Measurements from ENCODE around the gene VPS33A.
"Not testable (repeated sequence)": the region's sequence is repeated elsewhere in the genome, so short reads cannot be mapped to it uniquely, and the experiment has no call there.

VPS33A gene

DNA sequence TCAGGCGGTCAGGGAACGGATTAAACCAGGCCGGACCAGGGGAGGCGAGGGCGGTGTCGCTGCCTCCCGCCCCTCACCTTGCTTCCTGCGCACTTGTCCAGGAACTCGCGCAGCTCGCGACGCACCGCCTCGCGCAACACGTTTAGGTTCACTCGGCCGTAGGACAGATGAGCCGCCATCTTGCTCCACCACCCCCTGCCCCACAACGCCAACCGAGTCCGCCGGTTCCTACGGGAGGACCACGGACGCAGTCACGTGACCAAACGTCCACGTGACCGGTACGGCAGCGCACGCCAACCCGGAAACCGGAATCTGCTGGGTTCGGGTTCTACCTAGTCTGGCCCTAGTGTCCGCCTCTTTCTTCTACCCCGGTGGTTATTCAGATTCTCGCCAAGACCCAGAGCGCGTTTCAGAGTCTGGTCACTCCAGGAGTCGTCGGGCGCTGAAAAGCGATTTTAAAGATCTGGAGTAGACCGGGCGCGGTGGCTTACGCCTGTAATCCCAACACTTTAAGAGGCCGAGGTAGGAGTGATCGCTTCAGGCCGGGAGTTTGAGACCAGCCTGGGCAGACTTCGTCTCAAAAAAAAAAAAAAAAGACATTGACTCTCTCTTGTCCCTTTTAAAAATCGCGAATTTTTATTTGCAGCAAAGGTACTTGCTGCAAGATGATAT, at the start of gene VPS33A:
Gene VPS33A, minus strand, starts transcription at position 265 of the 672 bp plus-strand sequence. Its CDS starts 86 bp downstream, at position 179.
- DNase-seq = peak; percentile 93

DNA sequence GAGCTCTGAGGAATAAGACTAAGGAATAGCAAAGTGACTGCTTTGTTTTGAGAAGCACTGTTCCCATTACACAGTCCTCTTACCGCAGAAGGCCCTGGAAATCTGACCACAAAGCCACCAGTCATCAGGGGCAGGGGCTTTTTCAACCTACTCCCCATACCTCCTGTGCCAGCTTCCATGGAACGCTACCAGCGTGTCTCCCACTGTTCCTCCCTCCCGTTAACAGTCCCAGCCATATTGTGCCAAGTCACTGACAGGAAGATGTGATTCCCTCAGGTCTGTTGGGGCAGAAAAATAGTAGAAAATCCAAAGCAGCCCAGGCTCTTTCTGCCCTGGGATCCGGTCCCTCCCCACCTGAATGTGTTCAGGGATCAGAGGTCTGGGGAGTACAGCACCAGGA, 46.6 kb upstream of the VPS33A start:
- DNase-seq = no peak

DNA sequence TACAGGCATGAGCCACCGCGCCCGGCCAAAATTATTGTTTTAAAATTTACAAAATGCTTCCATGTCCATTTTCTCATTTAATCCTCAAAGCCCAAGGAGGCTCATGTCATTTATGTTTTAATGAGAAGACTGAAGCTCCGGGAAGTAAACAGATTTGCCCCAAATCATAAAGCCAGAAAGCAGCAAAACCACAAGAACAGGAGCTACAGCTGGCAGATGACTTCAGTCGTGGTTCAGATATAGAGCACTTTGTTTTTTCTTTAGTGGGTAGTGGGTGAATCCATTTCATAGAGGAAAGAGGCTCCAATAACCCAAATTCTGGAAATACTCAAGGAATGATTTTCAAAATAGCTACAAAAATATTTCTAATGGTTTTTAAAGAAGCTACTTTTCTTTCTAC, 45.4 kb upstream of the VPS33A start:
- no peak for DNase-seq

DNA sequence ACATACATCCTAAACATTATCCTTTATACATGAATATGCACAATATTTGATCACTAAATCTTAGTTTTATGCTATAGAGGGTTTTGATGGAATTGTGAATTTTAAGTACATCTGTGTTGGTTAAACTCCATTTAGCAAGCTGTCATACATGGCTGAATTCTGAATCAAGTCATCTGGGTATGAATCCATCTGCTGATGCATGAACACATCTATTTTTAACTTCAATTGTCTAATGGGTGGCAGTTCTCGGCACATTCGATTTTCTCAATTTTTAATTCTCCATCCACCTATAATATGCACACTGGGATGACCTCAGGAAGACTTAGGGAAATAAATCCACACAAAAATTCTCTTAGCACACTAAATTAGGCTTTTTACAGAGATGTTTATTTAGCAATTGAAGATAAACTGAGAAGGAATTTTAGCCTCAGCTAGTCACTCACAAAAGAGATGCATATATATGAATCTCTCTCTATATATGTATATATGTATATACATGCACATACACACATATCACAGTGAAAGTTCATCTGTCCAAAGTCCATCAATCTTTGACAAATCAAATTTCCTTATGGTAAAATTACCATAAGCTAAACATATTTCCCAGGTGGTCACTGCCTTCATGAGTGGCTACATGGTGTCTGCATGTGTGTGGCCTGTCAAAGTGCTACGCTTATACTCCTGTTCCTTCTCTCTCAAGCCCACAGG, 44.5 kb upstream of the VPS33A start:
- no peak for DNase-seq

DNA sequence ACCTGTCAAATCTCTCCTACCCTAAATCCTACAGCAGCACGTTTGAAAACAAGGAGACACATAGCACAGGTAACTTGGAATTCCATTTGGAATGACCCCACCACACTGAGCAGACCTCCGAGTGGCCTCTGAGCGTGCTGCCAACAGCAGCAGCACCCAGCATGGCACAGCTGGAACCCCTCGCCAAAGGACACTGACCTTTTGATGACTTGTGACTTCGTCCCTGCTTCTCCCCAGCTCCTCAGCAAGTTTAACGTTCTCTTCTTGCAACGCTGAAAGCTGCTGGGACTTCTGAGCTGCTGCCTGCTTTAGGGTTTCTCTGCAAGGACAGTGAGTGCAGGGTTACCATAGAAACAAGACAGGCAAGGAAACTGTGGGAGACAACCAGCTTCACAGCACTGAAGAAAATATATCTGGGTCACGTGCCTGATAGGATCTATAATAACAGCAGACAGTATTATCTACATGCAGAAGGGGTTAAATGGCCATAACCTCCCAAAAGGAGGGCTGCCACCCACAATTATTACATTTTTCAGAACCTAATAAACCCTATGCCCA, 43.3 kb upstream of the VPS33A start:
- DNase-seq = no peak

DNA sequence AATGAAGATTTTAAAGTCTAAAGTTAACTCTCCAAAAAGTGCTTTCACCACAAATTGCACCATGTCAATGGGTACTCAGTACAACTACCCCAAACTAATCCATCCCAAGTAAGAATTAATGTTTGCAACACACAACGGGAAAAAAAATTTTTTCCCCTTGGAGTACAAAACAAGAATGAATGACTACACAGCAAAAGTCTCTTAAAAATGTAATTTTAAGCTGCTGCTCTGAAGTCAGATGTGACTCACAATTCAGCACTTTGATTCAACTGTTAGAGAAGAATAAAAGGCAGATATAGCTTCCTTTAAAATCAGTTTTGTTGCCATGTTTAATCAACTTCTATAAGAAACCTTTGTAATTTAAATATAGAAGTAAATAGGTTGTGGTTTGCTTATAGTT, 42.5 kb upstream of the VPS33A start:
- no peak for DNase-seq

DNA sequence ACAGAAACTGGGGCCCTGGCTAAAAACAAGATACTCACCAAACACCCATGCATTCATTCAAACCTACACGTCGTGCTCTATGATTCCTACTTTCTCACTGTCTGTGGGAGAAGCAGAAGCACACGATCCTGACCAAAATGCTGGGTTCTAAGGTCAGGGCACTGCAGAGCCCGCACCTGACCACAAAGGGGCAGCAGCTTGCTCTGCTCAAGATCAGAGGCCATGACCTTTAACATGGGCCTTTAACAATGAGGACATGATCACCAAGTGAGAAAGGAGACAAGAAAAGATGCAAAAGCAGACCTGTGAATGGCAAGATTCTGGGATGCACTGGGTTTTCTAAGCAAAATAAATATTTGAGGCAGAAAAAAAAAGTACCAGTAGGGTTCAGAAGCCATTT, 40.1 kb upstream of the VPS33A start:
- DNase-seq = no peak

DNA sequence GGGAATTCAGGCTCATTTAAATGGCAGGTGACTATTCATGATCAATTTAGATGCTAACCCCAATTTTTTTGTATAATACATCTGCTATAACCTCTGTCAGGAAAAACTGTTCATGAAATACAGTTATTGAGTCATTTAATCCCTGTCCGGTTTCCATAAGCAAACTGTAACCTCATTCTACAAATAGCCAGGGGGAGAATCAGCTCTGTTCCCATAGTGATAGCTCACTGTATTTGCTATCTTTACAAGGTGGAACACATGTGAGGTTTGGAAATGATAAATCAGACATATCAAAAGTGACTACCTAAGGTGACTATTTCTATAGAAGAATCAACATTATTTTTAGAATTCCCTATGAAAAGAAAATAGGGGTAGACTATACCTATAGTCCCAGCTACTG, 38.6 kb upstream of the VPS33A start:
- no peak for DNase-seq

DNA sequence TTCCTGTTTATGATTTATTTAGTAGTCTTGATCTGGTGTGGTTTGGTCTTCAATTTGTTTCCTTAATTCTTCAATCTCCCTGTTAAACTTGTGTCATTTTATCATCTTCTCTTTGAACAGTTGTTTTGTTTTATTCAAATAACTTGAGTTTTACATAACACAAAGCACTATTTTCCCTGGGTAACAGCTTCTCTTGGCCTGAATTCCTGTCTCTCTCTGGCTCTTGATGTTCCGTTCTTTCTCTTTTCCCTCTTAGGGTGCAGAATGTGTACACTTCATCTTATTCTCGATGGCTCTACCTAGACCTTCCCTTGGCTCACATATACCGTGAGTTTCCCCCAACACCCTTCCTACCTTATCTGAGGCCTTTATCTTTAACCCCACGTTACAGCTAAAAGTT, 36.8 kb upstream of the VPS33A start:
- DNase-seq = no peak

DNA sequence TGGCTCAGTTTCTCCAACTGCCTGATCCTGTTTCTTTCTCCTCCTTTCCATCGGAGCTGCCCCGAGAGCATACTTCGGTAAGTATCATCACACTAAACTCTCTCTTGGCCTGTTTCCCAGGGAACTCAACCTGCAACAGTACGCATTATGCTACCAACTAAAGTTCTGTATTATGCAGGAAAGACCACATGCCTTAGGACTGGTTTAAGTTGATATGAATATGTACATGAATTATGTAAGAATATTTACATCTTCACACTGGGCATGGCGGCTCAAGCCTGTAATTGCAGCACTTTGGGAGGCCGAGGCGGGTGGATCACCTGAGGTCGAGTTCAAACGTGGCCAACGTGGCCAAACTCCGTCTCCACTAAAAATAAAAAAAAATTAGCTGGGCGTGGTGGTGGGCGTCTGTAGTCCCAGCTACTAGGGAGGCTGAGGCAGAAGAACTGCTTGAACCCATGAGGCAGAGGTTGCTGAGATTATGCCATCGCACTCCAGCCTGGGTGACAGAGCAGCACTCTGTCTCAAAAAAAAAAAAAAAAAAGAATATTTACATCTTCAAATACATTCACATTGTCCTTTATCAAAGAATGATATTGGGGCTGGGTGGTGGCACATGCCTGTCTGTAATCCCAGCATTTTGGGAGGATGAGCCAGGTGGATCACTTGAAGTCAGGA, 31.9 kb upstream of the VPS33A start:
- DNase-seq = no peak

DNA sequence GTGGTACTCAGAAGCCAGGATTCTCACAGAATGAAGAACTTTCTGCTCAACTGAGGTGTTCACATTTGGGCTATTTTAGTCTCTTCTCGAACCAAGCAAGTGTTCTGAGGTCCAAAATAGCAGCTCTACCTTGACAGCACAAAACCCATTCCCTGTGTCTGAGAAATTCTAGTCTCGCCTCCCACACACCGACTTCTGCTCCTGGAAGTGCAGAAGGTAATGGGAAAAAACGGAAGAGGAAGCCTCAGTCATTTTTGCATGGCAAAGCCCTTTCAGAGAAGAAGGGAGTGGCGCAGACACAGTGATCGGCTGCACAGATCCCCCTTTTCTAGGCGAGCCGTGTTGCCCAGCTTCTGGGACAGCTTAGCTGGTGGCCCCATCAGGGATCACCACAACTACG, 31.2 kb upstream of the VPS33A start:
- no peak for DNase-seq

DNA sequence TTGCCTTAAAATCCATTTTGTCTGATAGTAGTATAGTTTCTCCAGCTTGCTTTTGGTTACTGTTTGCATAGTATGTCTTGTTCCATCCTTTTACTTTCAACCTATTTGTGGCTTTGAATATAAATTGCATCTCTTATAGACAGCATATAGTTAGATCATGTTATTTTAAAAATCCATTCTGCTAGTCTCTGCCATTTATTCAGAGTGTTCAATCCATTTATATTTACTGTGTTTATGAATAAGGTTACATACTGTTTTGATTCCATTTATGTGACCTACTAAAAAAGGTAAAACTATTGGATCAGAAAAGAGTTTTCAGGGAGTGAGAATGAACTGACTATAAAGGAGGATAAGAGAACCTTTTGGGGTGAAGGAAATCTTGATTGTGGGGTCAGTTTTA, 29.6 kb upstream of the VPS33A start:
- no peak for DNase-seq

DNA sequence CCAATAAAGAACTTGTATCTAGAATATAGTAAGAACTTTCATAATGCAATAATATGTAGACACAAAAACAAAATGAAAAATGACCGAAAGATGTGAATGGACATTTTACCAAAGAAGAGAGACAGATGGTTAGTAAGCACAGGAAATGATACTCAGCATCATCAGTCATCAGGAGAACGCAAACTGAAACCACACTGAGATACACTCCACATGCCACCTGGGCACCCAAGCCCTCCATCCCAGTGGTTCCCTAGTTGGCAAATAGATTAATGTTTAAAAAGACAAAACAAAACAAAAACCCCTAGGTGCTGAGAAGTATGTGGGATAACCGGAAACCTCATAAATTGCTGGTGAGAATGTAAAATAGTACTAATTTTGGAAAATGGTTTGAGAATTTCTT, 26.8 kb upstream of the VPS33A start:
- no peak for DNase-seq

DNA sequence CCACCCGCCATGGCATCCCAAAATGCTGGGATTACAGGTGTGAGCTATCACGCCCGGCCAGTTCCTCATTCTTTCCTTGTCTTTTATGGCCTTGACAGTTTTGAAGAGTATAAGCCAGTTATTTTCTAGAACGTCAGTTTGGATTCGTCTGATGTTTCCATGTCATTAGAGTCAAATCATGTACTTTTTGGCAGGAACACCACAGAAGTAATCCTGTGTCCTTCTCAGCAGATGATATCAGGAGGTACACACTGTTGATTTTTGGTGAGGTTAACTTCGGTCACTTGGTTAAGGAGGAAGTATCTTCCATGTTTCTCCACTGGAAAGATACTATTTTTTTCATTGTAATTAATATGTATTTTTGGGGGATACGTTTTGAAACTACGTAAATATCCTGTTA, 25.1 kb upstream of the VPS33A start:
- no peak for DNase-seq

DNA sequence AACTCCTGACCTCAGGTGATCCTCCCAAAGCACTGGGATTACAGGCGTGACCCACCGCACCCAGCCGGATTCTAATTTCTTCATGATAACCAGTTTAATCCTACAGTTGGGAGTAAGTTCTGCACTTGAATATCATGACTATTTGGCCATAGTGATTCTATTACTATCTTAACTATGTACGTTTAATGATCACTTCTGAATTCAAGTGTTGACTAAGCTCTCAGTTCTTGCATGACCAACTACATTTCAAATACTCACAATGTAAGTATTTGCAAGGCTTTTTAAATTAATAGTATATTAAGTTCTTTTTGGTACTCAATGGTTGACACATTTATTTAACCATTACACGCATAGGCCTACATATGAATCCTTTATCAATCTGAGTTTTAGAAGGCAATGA, 17.4 kb upstream of the VPS33A start:
- DNase-seq = no peak

DNA sequence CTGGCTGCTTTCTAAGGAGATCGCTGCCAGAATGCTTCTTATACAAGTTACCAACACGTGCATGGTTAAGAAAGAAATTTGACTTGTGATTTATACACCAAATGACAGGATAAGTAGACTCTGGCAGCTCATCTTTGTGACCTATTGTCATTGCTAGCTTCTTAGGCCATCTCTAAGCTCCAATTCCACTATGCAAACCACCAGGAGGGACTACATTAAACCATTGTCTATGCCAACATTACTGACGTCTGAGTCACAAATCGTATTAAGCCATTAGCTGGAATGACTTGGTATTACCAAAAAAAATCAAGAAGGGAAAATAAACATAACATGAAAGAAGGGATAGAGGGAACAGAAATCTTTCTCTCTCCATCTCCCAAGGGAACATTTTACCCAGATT, 15.8 kb upstream of the VPS33A start:
- DNase-seq = no peak

DNA sequence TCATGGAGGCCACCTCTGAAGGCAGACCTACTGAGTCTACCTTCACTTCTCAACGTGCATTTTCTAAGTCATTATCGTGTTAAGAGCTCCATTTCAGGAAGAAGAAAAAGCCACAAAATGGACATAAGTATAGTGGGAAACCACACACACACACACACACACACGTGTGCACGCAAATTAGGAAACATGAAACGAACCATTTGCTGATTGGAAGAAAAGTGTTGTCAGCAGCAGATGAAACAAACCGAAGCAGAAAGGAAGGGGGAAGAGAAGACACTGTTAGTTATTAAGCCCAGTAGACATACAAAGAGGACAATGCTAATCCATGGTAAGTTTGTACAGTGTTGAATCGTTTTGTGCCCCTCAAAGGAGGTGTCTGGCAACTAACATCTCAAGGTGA, 9.9 kb upstream of the VPS33A start:
- DNase-seq = no peak

DNA sequence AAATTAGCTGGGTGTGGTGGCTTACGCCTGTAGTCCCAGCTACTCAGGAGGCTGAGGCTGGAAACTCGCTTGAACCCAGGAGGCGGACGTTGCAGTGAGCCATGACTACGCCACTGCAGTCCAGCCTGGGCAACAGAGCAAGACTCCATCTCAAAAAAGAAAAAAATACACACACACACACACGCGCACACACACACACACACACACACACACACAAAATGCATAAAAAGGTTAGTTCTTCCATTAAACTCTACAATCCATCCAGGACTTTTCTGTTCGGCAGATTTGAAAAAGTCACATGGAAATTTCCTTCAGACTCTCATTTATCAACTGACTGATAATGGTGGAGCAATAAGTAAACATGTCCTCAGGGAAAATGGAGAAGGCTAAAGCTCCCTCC, 9.2 kb upstream of the VPS33A start:
- DNase-seq = no peak

DNA sequence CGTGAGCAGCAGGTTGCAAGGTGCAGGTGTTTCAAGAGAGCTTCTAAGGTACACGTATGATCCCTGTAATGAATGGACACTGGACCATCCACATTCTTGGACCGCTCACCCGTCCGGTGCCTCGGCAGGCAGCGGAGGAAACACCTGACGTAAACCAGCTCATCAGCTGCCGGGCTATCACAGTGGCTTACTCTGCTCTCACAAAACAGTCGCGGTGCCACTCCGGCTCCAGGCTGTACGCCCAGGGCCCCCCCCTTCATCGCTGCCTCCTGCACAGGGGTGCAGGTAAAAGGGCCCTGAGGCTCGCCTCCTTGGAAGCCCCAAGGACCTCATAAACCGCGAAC, 436 bp downstream of the VPS33A start:
- DNase-seq = no peak

DNA sequence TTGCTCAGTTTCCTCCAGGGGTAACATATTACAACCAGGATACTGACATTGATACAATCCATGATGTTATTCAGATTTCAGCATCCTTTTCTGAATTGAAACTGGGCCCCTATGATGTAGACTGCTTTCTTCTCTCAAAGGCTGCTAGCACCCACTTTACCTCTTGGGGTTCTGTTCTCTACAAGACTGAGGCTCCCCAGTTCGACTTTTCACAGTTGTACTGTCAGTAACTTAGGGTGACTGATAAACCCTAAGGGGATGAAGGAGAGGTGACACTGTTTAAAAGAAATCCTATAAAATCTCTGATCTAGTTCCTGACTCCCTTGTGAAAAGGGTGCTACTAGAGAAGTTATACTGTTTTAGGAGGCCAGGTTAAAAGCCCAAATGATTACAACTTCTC, 818 bp downstream of the VPS33A start:
- no peak for DNase-seq

DNA sequence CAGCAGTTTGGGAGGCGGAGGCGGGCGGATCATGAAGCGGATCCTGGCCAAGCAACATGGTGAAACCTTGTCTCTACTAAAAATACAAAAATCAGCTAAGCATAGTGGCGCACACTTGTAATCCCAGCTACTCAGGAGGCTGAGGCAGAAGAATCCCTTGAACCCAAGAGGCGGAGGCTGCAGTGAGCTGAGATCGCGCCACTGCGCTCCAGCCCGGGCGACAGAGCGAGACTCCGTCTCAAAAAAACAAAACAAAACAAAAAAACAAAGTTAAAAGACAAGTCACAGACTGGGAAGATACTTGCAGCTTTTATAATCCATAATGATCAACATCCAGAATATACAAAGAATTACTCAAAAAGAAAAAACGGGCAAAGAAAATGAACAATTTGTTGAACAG, 5.6 kb downstream of the VPS33A start:
- not testable (repeated sequence) for DNase-seq

DNA sequence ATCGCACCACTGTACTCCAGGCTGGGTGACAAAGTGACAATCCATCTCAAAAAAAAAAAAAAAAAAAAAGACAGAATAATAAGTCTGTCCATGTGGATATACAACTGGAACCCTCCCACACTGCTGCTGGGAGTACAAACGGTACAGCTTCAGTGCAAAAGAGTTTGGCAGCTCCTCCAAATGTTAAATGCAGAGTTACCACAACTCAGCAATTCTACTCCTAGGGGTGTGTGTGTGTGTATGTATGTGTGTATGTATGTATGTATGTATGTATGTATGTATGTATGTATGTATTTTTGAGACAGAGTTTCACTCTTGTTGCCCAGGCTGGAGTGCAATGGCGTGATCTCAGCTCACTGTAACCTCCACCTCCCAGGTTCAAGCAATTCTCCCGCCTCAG, 7.4 kb downstream of the VPS33A start:
- not testable (repeated sequence) for DNase-seq

DNA sequence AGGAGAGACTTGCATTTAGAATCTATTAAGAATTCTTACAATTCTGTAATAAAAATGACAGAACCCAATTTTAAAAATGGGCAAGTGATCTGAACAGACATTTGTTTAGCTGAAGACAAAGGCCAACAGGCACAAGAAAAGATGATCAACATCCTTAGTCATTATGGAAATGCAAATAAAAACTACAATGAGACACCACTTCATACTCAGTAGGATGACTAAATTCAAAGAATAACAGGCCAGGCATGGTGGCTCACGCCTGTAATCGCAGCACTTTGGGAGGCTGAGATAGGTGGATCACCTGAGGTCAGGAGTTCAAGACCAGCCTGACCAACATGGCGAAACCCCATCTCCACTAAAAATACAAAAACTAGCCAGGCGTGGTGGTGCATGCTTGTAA, 7.8 kb downstream of the VPS33A start:
- not testable (repeated sequence) for DNase-seq

DNA sequence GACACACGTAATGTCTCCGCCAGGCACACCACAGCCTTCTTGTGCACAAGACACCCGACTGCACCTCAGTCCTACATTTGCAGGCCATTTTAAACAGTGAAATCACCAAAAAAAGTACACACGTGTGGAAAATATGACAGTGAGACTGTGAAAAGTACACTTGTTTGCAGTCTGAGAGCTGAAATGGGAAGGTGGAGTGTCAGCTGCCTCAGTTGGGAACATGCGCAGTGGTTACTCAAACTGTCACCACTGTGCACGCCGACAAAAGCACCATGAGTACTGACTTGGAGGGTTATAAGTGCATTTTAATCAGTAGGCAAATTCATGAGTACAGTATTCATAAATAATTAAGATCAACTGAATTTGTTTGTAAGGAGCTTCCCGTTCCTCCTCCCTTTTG, 15.8 kb downstream of the VPS33A start:
- no peak for DNase-seq

All from NCI-H1048 (cell line).